K562 (cell line): Measurements from ENCODE around the gene BAMBI. TPM values are rescaled to one million over a fixed set of nuclear protein-coding genes. Genes with fewer than 3 reads are reported as not detected.
A peak's percentile ranks its signal among the peaks of the same experiment; 100 is the strongest.

Experiments
- ARID2 ChIP-seq: fragments of 450-650 bp; IDR thresholded peaks from 2 replicates; pipeline ENCODE4 v1.6.1; 2017; ENCODE audit warnings: antibody characterized with exemption, mild to moderate bottlenecking
- CC2D1A ChIP-seq: fragments of 450-650 bp; IDR thresholded peaks from 2 replicates; pipeline ENCODE4 v1.6.1; 2017; ENCODE audit warnings: mild to moderate bottlenecking
- HMG20A ChIP-seq: fragments of 450-650 bp; formaldehyde crosslinking; conservative IDR thresholded peaks from 2 replicates; pipeline ENCODE4 v1.4.0; 2020; ENCODE audit warnings: mild to moderate bottlenecking, mixed read lengths
- KDM4B ChIP-seq, 2 experiments: fragments of 450-650 bp in 1 of 2; sonication (generic) in 1 of 2; IDR thresholded peaks; 2 replicates each; pipeline ENCODE4 v1.6.1; 2016 to 2017; ENCODE audit warnings: borderline replicate concordance in 2 of 2, antibody characterized with exemption in 1 of 2, low read depth in 1 of 2, mild to moderate bottlenecking in 1 of 2
- KLF13 ChIP-seq: fragments of 450-650 bp; IDR thresholded peaks from 2 replicates; pipeline ENCODE4 v1.6.1; 2016; ENCODE audit warnings: missing genetic modification characterization, low read depth, mild to moderate bottlenecking, missing compliant biosample characterization, moderate library complexity, borderline replicate concordance
- MCM3 ChIP-seq: fragments of 450-650 bp; IDR thresholded peaks from 2 replicates; pipeline ENCODE4 v1.6.1; 2016
- MIER1 ChIP-seq: fragments of 450-650 bp; IDR thresholded peaks from 2 replicates; pipeline ENCODE4 v1.6.1; 2016; ENCODE audit warnings: antibody characterized with exemption, mild to moderate bottlenecking, low read depth
- MNT ChIP-seq, 2 experiments: fragments of 450-650 bp; conservative IDR thresholded peaks; 2 replicates each; pipeline ENCODE4 v1.6.1; 2017; ENCODE audit warnings: mild to moderate bottlenecking in 2 of 2, moderate library complexity in 2 of 2
- POLR2G ChIP-seq: fragments of 200-400 bp; formaldehyde crosslinking; IDR thresholded peaks from 2 replicates; pipeline ENCODE4 v1.6.1; 2017; ENCODE audit warnings: low read depth, mild to moderate bottlenecking, antibody characterized with exemption, low read length, moderate library complexity
- RAD21 ChIP-seq, 2 experiments: fragments of 250-450 bp in 1 of 2; fragments of 450-650 bp in 1 of 2; sonication (Bioruptor Pico) in 1 of 2; formaldehyde crosslinking in 1 of 2; IDR thresholded peaks in 1 of 2; conservative IDR thresholded peaks in 1 of 2; 2 replicates each; pipeline versions ENCODE4 v1.4.0 to v1.8.0; 2020 to 2022; ENCODE audit warnings: mild to moderate bottlenecking in 2 of 2, moderate library complexity in 1 of 2
- RBBP5 ChIP-seq: fragments of 200-600 bp; sonication (generic); IDR thresholded peaks from 2 replicates; pipeline ENCODE4 v1.6.1; 2012; ENCODE audit warnings: borderline replicate concordance, mild to moderate bottlenecking, low read length, control low read depth, inconsistent platforms; ENCODE audit not compliant: insufficient read depth, poor library complexity, severe bottlenecking
- SRSF9 ChIP-seq: fragments of 200-400 bp; formaldehyde crosslinking; IDR thresholded peaks from 2 replicates; pipeline ENCODE4 v1.6.1; 2017; ENCODE audit warnings: low read depth, low read length, borderline replicate concordance
- ZBTB49 ChIP-seq: sonication (generic); formaldehyde crosslinking; IDR thresholded peaks from 2 replicates; pipeline ENCODE4 v1.8.0; 2022; ENCODE audit warnings: missing genetic modification reagents, mild to moderate bottlenecking, borderline replicate concordance
- ZNF140 ChIP-seq: fragments of 250-450 bp; sonication (Bioruptor Pico); IDR thresholded peaks from 2 replicates; pipeline ENCODE4 v1.8.0; 2021; ENCODE audit warnings: moderate library complexity, mild to moderate bottlenecking, inconsistent platforms
- ZNF449 ChIP-seq: fragments of 250-450 bp; sonication (Bioruptor Pico); IDR thresholded peaks from 2 replicates; pipeline ENCODE4 v1.8.0; 2022; ENCODE audit warnings: moderate library complexity, mild to moderate bottlenecking, inconsistent platforms
- ZNF609 ChIP-seq: sonication (generic); formaldehyde crosslinking; IDR thresholded peaks from 2 replicates; pipeline ENCODE4 v1.8.1; 2023; ENCODE audit warnings: missing genetic modification reagents, mild to moderate bottlenecking, borderline replicate concordance
- polyA plus RNA-seq, 8 experiments: library from polyadenylated mRNA; depleted of rRNA in 4 of 8; stranded (reverse) in 5 of 8; unstranded in 3 of 8; fragments of >200 nt; fragmentation: Nextera tagmentation in 2 of 8; fragmentation: Illumina TruSeq in 1 of 8; extraction: Ambion mirVana in 2 of 8; extraction: Trizol in 1 of 8; gene quantifications; 2 replicates each; pipeline versions ENCODE4 v1.2.1 to v1.2.3, GENCODE V29; 2011 to 2014; ENCODE audit warnings: inconsistent platforms in 1 of 8, missing spikeins in 1 of 8
- total RNA-seq, 7 experiments: library from RNA; depleted of rRNA in 6 of 7; stranded (reverse); fragments of >200 nt in 6 of 7; fragmentation: Illumina TruSeq in 2 of 7; extraction: Trizol in 2 of 7; gene quantifications; 2 replicates each; pipeline versions ENCODE4 v1.2.1 to v1.2.3, GENCODE V29; 2011 to 2021; ENCODE audit warnings: low replicate concordance in 1 of 7

Gene BAMBI
- total and polyA plus RNA-seq, 9 of the 15 experiments (the other 6 are each of a cell fraction or from before 2014, with no cell fraction given): 2.0 to 21.8 (median 13.5) TPM

- TF ChIP-seq ZBTB49 (CRISPR knock-in tag) (no peak), ZNF449 (no peak), KDM4B (IDR thresholded peaks at IDR 0.05; ENCODE audit: borderline replicate concordance in 2 of 2, low read depth in 1 of 2) (no peak), ARID2 (no peak), ZNF140 (CRISPR knock-in tag) (no peak), MCM3 (no peak), SRSF9 (no peak), MIER1 (no peak), CC2D1A (peak; percentile 20; the same call in 1 of the 2 replicates), HMG20A (CRISPR knock-in tag) (no peak), RBBP5 (no peak), RAD21 (CRISPR knock-in tag; conservative IDR thresholded peaks at IDR 0.05 in 1 of 2, IDR thresholded peaks at IDR 0.05 in 1 of 2) (no peak), KLF13 (no peak), POLR2G (no peak), ZNF609 (no peak), MNT (conservative IDR thresholded peaks at IDR 0.05) (no peak)
Observed at GRCh38 chr10:28678687-28679457, 1.6 kb downstream of the BAMBI start (continued).
